ENCODE results near the gene MAP3K9. TPM values are rescaled to one million over a fixed set of nuclear protein-coding genes. Genes with fewer than 3 reads are reported as not detected.

The MAP3K9 gene
- total RNA-seq, 1 experiment from 2014 or later = 12.1 TPM

GRCh38 chr14:70699646-70700045 lies 109.7 kb downstream of the MAP3K9 start:
- Histone ChIP-seq H3K9me3 (ENCODE audit: control insufficient read depth, insufficient read depth, low read depth, low read length) (no peaks in the 10 kb centered on the region), H3K4me3 (ENCODE audit: low read depth in 2 of 2, low read length in 2 of 2) (no peak overlapping the region), H3K27ac (ENCODE audit: low read length) (no peak overlapping the region), H3K36me3 (ENCODE audit: control insufficient read depth, insufficient read depth, low read length) (no peaks in the 10 kb centered on the region), H3K4me1 (ENCODE audit: control insufficient read depth, insufficient read depth, low read length) (no peaks in the 10 kb centered on the region), H3K27me3 (ENCODE audit: control insufficient read depth, insufficient read depth, low read length) (no peaks in the 10 kb centered on the region; the same call in 1 of the 2 replicates)
- ATAC-seq = no peak
- BruUV-seq (replicated peaks) = no TSS peak
- DNase-seq (ENCODE audit: low read depth, low spot score) = no peak
- ChIA-PET POLR2A (no interaction called here), CTCF (no interaction called here)
- TF ChIP-seq, protein P1, sequence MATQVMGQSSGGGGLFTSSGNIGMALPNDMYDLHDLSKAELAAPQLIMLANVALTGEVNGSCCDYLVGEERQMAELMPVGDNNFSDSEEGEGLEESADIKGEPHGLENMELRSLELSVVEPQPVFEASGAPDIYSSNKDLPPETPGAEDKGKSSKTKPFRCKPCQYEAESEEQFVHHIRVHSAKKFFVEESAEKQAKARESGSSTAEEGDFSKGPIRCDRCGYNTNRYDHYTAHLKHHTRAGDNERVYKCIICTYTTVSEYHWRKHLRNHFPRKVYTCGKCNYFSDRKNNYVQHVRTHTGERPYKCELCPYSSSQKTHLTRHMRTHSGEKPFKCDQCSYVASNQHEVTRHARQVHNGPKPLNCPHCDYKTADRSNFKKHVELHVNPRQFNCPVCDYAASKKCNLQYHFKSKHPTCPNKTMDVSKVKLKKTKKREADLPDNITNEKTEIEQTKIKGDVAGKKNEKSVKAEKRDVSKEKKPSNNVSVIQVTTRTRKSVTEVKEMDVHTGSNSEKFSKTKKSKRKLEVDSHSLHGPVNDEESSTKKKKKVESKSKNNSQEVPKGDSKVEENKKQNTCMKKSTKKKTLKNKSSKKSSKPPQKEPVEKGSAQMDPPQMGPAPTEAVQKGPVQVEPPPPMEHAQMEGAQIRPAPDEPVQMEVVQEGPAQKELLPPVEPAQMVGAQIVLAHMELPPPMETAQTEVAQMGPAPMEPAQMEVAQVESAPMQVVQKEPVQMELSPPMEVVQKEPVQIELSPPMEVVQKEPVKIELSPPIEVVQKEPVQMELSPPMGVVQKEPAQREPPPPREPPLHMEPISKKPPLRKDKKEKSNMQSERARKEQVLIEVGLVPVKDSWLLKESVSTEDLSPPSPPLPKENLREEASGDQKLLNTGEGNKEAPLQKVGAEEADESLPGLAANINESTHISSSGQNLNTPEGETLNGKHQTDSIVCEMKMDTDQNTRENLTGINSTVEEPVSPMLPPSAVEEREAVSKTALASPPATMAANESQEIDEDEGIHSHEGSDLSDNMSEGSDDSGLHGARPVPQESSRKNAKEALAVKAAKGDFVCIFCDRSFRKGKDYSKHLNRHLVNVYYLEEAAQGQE (IDR thresholded peaks at IDR 0.05; ENCODE audit: insufficient read depth in 1 of 2, low read depth in 2 of 2, low read length in 1 of 2) = no peak
- no peak for TF ChIP-seq SIN3A (IDR thresholded peaks at IDR 0.05; ENCODE audit: borderline replicate concordance, insufficient read depth, low read depth, low read length)
- intact Hi-C loops (cut with micrococcal nuclease; ENCODE audit: unreplicated experiment) (no loop called here), in situ Hi-C loops (cut with HindIII; ENCODE audit: low pct_unique_long_range_greater_than_20kb, low sequenced_read_pairs) (no loop called here)

DNA sequence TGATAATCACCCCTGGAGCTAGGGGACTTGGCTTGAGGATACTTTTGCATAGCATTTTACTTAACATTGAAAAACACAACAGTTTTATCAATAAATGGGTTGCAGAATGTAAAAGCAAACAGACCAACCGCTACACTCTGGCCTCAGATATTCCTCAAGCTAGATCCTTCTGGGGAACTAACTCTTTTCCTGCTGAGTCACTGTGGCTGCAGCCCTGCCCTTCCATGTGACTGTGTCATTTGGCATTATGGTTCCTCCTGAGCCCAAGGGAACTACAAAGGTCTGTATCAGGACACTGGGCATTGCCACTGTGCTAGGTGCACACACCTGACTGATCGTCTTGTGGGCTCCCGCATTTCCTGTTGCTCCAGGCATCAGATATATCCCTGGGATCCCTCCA lies 111.0 kb downstream of the MAP3K9 start:
- TF ChIP-seq TCF7L2 (IDR thresholded peaks at IDR 0.05; ENCODE audit: low read depth, low read length) (no peak), CTCF (IDR thresholded peaks at IDR 0.05) (no peak)
- intact Hi-C loops (cut with micrococcal nuclease; ENCODE audit: unreplicated experiment) (no loop called here), in situ Hi-C loops (cut with HindIII; ENCODE audit: low pct_unique_long_range_greater_than_20kb, low sequenced_read_pairs) (no loop called here)
- no TSS peak for BruUV-seq (replicated peaks)
- no peaks in the 10 kb centered on the region; the same call in 1 of the 2 replicates for H3K27me3 ChIP-seq (ENCODE audit: control insufficient read depth, insufficient read depth, low read length)
- DNase-seq (ENCODE audit: low read depth, low spot score) = no peak
- no peak overlapping the region for H3K4me3 ChIP-seq (ENCODE audit: low read depth in 2 of 2, low read length in 2 of 2)
- ChIA-PET CTCF (no interaction called here), POLR2A (no interaction called here)
- no peaks in the 10 kb centered on the region for H3K4me1 ChIP-seq (ENCODE audit: control insufficient read depth, insufficient read depth, low read length)
- no peaks in the 10 kb centered on the region for H3K36me3 ChIP-seq (ENCODE audit: control insufficient read depth, insufficient read depth, low read length)
- ATAC-seq = no peak
- no peaks in the 10 kb centered on the region for H3K9me3 ChIP-seq (ENCODE audit: control insufficient read depth, insufficient read depth, low read depth, low read length)
- no peak overlapping the region for H3K27ac ChIP-seq (ENCODE audit: low read length)

DNA sequence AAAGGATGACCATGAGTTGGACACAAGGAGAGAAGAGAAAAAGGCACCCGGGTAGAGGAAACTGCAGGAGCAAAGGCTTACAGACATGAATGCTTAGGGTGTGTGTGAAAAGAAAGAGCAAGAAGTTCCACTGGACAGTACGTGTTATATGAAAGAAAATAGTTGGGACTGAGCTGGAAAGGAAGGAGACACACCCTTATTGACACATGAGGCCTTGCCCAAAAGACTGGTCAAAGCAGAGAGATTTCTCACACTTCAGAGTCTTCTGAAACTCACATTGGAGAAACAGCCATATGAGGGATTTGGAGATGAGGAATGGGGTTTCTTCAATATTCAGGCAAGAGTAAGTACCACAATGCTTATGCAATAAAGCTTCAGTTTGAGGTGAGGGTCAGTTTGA lies 111.6 kb downstream of the MAP3K9 start:
- DNase-seq (ENCODE audit: low read depth, low spot score) = no peak
- Histone ChIP-seq H3K4me3 (ENCODE audit: low read depth in 2 of 2, low read length in 2 of 2) (no peak overlapping the region), H3K27me3 (ENCODE audit: control insufficient read depth, insufficient read depth, low read length) (no peaks in the 10 kb centered on the region; the same call in 1 of the 2 replicates), H3K36me3 (ENCODE audit: control insufficient read depth, insufficient read depth, low read length) (no peaks in the 10 kb centered on the region), H3K9me3 (ENCODE audit: control insufficient read depth, insufficient read depth, low read depth, low read length) (no peaks in the 10 kb centered on the region), H3K27ac (ENCODE audit: low read length) (no peak overlapping the region), H3K4me1 (ENCODE audit: control insufficient read depth, insufficient read depth, low read length) (no peaks in the 10 kb centered on the region)
- POLR2A ChIA-PET = no interaction called here
- in situ Hi-C loops (cut with HindIII; ENCODE audit: low pct_unique_long_range_greater_than_20kb, low sequenced_read_pairs) = no loop called here
- intact Hi-C loops (cut with micrococcal nuclease; ENCODE audit: unreplicated experiment) = no loop called here
- no peak for TF ChIP-seq TCF7L2 (IDR thresholded peaks at IDR 0.05; ENCODE audit: low read depth, low read length)
- no peak for TF ChIP-seq CTCF (IDR thresholded peaks at IDR 0.05)
- TF ChIP-seq POLR2AphosphoS5 (IDR thresholded peaks at IDR 0.05; ENCODE audit: low read depth, low read length) = no peak
- TF ChIP-seq, protein P1 (IDR thresholded peaks at IDR 0.05; ENCODE audit: insufficient read depth in 1 of 2, low read depth in 2 of 2, low read length in 1 of 2) = no peak
- no peak for TF ChIP-seq SIN3A (IDR thresholded peaks at IDR 0.05; ENCODE audit: borderline replicate concordance, insufficient read depth, low read depth, low read length)
- BruUV-seq (replicated peaks) = no TSS peak
- CTCF ChIA-PET = no interaction called here
- ATAC-seq = no peak

All from Panc1 (cell line).